Measurements from ENCODE around the gene CPN2. TPM values are rescaled to one million over a fixed set of nuclear protein-coding genes. Genes with fewer than 3 reads are reported as not detected.

Gene CPN2
- polyA plus RNA-seq, 1 donor from 2014 or later, result not detected

- H3K27me3 Mint-ChIP-seq, result peaks cover 25% of the 10 kb centered on the region
- H3K4me3 Mint-ChIP-seq, result peak overlapping the region; percentile 44 to 84 (median 52)
- peaks cover 2 to 8% (median 4%) of the 10 kb centered on the region in 3 donors for H3K4me1 Mint-ChIP-seq
These were observed 17.7 kb downstream of the CPN2 start for GRCh38 chr3:194333212-194333980.

GRCh38 chr3:194332858-194333211 lies 18.3 kb downstream of the CPN2 start:
- H3K4me3 Mint-ChIP-seq, result peak overlapping the region in 2 of 4 donors; percentile 44 to 82
- peaks cover 2% of the 10 kb centered on the region for H3K36me3 Mint-ChIP-seq
- H3K27ac Mint-ChIP-seq, result peak overlapping the region in 1 of 3 donors; percentile 14
- H3K27me3 Mint-ChIP-seq, result peaks cover 25% of the 10 kb centered on the region
- peaks cover 2 to 8% (median 4%) of the 10 kb centered on the region in 3 donors for H3K4me1 Mint-ChIP-seq
- H3K9me3 Mint-ChIP-seq, result no peaks in the 10 kb centered on the region

More at GRCh38 chr3:194333212-194333980, 17.7 kb downstream of the CPN2 start:
- Mint-ChIP-seq H3K36me3 (peaks cover 2% of the 10 kb centered on the region), H3K9me3 (no peaks in the 10 kb centered on the region), H3K27ac (peak overlapping the region in 2 of 3 donors; percentile 14 to 50)

- Mint-ChIP-seq H3K4me1 (peaks cover 2 to 8% (median 4%) of the 10 kb centered on the region in 3 donors), H3K27me3 (peaks cover 22% of the 10 kb centered on the region), H3K36me3 (peaks cover 2% of the 10 kb centered on the region), H3K9me3 (no peaks in the 10 kb centered on the region), H3K4me3 (no peak overlapping the region), H3K27ac (no peak overlapping the region)
These were observed 20.5 kb downstream of the CPN2 start for GRCh38 chr3:194330579-194330978.

- no peaks in the 10 kb centered on the region for H3K36me3 Mint-ChIP-seq
These were observed 21.0 kb downstream of the CPN2 start for GRCh38 chr3:194330160-194330559.

GRCh38 chr3:194329583-194329965 lies 21.6 kb downstream of the CPN2 start:
- Mint-ChIP-seq H3K9me3 (no peaks in the 10 kb centered on the region), H3K4me1 (peaks cover 2 to 8% (median 4%) of the 10 kb centered on the region in 3 donors), H3K4me3 (no peak overlapping the region), H3K27ac (peak overlapping the region in 1 of 3 donors; percentile 7), H3K36me3 (no peaks in the 10 kb centered on the region), H3K27me3 (peaks cover 21% of the 10 kb centered on the region)

More at GRCh38 chr3:194330160-194330559, 21.0 kb downstream of the CPN2 start:
- H3K4me3 Mint-ChIP-seq, result no peak overlapping the region
- peak overlapping the region in 1 of 3 donors; percentile 7 for H3K27ac Mint-ChIP-seq
- H3K4me1 Mint-ChIP-seq, result peaks cover 2 to 8% (median 4%) of the 10 kb centered on the region in 3 donors
- peaks cover 22% of the 10 kb centered on the region for H3K27me3 Mint-ChIP-seq
- H3K9me3 Mint-ChIP-seq, result no peaks in the 10 kb centered on the region

GRCh38 chr3:194328942-194329582 lies 22.1 kb downstream of the CPN2 start:
- Mint-ChIP-seq H3K9me3 (no peaks in the 10 kb centered on the region), H3K4me3 (peak overlapping the region in 1 of 4 donors; percentile 9)

GRCh38 chr3:194328053-194328657 lies 23.0 kb downstream of the CPN2 start:
- Mint-ChIP-seq H3K36me3 (no peaks in the 10 kb centered on the region), H3K9me3 (no peaks in the 10 kb centered on the region), H3K27me3 (peaks cover 16% of the 10 kb centered on the region), H3K4me1 (peaks cover 0 to 3% (median under 1%) of the 10 kb centered on the region in 3 donors), H3K4me3 (peak overlapping the region in 1 of 4 donors; percentile 33), H3K27ac (no peak overlapping the region)

More at GRCh38 chr3:194328942-194329582, 22.1 kb downstream of the CPN2 start:
- peaks cover 2 to 7% (median 4%) of the 10 kb centered on the region in 3 donors for H3K4me1 Mint-ChIP-seq
- peak overlapping the region in 1 of 3 donors; percentile 48 for H3K27ac Mint-ChIP-seq
- H3K36me3 Mint-ChIP-seq, result no peaks in the 10 kb centered on the region
- peaks cover 21% of the 10 kb centered on the region for H3K27me3 Mint-ChIP-seq

GRCh38 chr3:194327218-194328052 lies 23.7 kb downstream of the CPN2 start:
- Mint-ChIP-seq H3K27me3 (peaks cover 11% of the 10 kb centered on the region), H3K4me3 (no peak overlapping the region), H3K4me1 (peaks cover 0 to 7% (median 0%) of the 10 kb centered on the region in 3 donors), H3K9me3 (no peaks in the 10 kb centered on the region), H3K36me3 (no peaks in the 10 kb centered on the region), H3K27ac (no peak overlapping the region)

GRCh38 chr3:194326968-194327217 lies 24.2 kb downstream of the CPN2 start:
- H3K4me3 Mint-ChIP-seq, result no peak overlapping the region
- no peaks in the 10 kb centered on the region for H3K9me3 Mint-ChIP-seq
- H3K27ac Mint-ChIP-seq, result no peak overlapping the region
- peaks cover 0 to 7% (median 0%) of the 10 kb centered on the region in 3 donors for H3K4me1 Mint-ChIP-seq
- H3K36me3 Mint-ChIP-seq, result no peaks in the 10 kb centered on the region
- peaks cover 8% of the 10 kb centered on the region for H3K27me3 Mint-ChIP-seq

- H3K36me3 Mint-ChIP-seq, result no peaks in the 10 kb centered on the region
- no peak overlapping the region for H3K27ac Mint-ChIP-seq
- no peaks in the 10 kb centered on the region for H3K9me3 Mint-ChIP-seq
- peaks cover 0 to 7% (median 0%) of the 10 kb centered on the region in 3 donors for H3K4me1 Mint-ChIP-seq
- H3K27me3 Mint-ChIP-seq, result peaks cover 7% of the 10 kb centered on the region
- H3K4me3 Mint-ChIP-seq, result no peak overlapping the region
These were observed 24.7 kb downstream of the CPN2 start for GRCh38 chr3:194326192-194326967.

GRCh38 chr3:194325424-194326153 lies 25.5 kb downstream of the CPN2 start:
- peaks cover 0 to 2% (median 0%) of the 10 kb centered on the region in 3 donors for H3K9me3 Mint-ChIP-seq
- H3K4me1 Mint-ChIP-seq, result peaks cover 0 to 7% (median 0%) of the 10 kb centered on the region in 3 donors
- H3K36me3 Mint-ChIP-seq, result no peaks in the 10 kb centered on the region
- H3K4me3 Mint-ChIP-seq, result no peak overlapping the region
- H3K27me3 Mint-ChIP-seq, result peaks cover 7% of the 10 kb centered on the region
- H3K27ac Mint-ChIP-seq, result no peak overlapping the region

- Mint-ChIP-seq H3K9me3 (peaks cover 0 to 2% (median 0%) of the 10 kb centered on the region in 3 donors), H3K4me1 (peaks cover 0 to 7% (median 0%) of the 10 kb centered on the region in 3 donors), H3K27ac (no peak overlapping the region), H3K27me3 (peaks cover 3% of the 10 kb centered on the region), H3K4me3 (no peak overlapping the region), H3K36me3 (no peaks in the 10 kb centered on the region)
These were observed 26.3 kb downstream of the CPN2 start for GRCh38 chr3:194324823-194325327.

Data from IgD-negative memory B cell (primary cell).